ENCODE data around the gene TSPEAR.

TSPEAR gene

DNA sequence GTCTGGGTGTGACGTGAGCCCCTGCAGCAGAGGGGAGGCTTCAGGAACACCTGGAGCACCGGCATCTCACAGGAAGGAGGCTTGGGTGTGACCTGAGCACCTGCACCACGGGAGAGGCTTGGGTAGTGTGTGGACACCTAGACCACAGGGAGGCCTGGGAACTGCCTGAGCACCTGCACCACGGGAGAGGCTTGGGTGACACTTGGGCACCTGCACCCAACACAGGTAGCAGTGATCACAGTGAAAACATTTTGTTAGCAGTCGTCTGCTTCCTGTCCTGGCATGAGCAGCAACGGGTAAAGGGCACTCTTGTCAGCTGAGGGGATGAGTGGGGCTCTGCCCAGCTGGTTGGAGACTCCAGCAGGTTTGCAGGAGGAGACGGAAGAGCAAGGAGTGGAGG is 233.7 kb downstream of the TSPEAR start:
- no peak overlapping the region for H3K4me3 ChIP-seq (replicated peaks; ENCODE audit: low read depth, low read length)
- TF ChIP-seq, protein P1, sequence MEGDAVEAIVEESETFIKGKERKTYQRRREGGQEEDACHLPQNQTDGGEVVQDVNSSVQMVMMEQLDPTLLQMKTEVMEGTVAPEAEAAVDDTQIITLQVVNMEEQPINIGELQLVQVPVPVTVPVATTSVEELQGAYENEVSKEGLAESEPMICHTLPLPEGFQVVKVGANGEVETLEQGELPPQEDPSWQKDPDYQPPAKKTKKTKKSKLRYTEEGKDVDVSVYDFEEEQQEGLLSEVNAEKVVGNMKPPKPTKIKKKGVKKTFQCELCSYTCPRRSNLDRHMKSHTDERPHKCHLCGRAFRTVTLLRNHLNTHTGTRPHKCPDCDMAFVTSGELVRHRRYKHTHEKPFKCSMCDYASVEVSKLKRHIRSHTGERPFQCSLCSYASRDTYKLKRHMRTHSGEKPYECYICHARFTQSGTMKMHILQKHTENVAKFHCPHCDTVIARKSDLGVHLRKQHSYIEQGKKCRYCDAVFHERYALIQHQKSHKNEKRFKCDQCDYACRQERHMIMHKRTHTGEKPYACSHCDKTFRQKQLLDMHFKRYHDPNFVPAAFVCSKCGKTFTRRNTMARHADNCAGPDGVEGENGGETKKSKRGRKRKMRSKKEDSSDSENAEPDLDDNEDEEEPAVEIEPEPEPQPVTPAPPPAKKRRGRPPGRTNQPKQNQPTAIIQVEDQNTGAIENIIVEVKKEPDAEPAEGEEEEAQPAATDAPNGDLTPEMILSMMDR (IDR thresholded peaks at IDR 0.05; ENCODE audit: low read length, missing control alignments), result no peak
- DNase-seq (ENCODE audit: low read depth), result no peak

- TF ChIP-seq, protein P1 (IDR thresholded peaks at IDR 0.05; ENCODE audit: low read length, missing control alignments), result no peak
- H3K4me3 ChIP-seq (replicated peaks; ENCODE audit: low read depth, low read length), result no peak overlapping the region
- no peak for DNase-seq (ENCODE audit: low read depth)
Measured at GRCh38 chr21:44477131-44477530, 234.2 kb downstream of the TSPEAR start.

DNA sequence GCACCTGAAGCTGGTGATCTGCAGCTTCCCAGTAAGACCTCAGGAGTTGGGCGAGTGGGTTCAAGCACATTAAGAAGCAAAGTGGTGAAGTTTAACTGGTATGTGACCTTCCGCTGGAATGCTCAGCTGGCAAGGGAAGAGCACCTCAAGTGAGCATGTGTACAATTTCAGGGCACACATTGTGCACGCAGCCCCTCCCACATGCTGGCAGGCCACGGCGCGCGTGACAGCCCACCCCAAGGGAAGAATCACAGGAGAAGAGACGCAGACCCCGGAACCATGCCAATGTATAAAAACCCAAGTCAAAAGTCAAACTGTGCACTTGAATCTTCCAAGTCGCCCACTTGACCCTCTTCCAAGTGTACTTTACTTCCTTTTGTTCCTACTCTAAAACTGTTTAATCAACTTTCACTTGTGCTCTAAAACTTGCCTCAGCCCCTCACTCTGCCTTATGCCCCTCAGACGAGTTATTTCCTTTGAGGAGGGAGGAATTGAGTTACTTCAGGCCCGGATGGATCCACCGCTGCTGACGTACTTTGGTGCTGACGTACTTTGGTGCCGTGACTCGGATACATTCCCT is 236.0 kb downstream of the TSPEAR start:
- no peak overlapping the region for H3K4me3 ChIP-seq (replicated peaks; ENCODE audit: low read depth, low read length)
- DNase-seq (ENCODE audit: low read depth), result no peak
- TF ChIP-seq, protein P1 (IDR thresholded peaks at IDR 0.05; ENCODE audit: low read length, missing control alignments), result no peak

- H3K4me3 ChIP-seq (replicated peaks; ENCODE audit: low read depth, low read length), result no peak overlapping the region
- DNase-seq (ENCODE audit: low read depth), result no peak
- TF ChIP-seq, protein P1 (IDR thresholded peaks at IDR 0.05; ENCODE audit: low read length, missing control alignments), result no peak
Measured at GRCh38 chr21:44473915-44474555, 237.3 kb downstream of the TSPEAR start.

- H3K4me3 ChIP-seq (replicated peaks; ENCODE audit: low read depth, low read length), result no peak overlapping the region
- TF ChIP-seq, protein P1 (IDR thresholded peaks at IDR 0.05; ENCODE audit: low read length, missing control alignments), result no peak
- DNase-seq (ENCODE audit: low read depth), result no peak
Measured at GRCh38 chr21:44471996-44472395, 239.4 kb downstream of the TSPEAR start.

DNA sequence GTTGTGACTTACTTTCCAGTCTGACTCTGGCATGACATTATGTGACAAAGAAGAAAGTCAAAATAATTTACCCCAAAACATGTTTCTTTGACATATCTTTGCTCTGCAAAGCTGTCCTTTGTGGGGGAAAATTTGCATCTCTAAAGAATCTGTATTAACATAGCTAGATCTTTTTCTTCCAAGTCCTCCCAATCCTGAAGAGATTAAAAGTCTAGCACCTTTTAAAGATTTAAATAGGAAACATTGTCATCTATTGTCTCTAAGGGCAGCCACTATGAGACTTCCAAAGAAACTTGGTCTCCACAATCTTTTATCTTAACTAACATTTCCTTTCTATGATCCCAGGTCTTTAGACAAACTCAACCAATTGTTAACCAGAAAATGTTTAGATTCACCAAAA is 240.0 kb downstream of the TSPEAR start:
- H3K4me3 ChIP-seq (replicated peaks; ENCODE audit: low read depth, low read length), result no peak overlapping the region
- TF ChIP-seq, protein P1 (IDR thresholded peaks at IDR 0.05; ENCODE audit: low read length, missing control alignments), result no peak
- no peak for DNase-seq (ENCODE audit: low read depth)

DNA sequence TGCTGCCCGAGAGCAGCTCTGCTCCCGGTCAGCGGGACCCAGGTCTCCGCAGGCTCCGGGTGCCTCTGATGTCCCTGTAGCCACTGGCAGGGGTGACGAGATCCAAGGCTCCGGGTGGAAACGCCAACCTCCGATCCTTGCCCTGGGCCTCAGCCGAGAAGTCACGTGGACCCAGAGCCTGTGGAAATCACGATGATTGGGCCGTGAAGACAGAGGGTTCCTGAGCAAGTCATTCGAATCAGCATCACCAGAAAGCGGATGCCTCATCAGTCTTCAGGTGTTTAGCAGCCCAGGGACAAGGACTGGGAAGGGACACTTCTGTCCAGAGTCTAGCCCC is 243.5 kb downstream of the TSPEAR start:
- DNase-seq (ENCODE audit: low read depth), result no peak
- TF ChIP-seq, protein P1 (IDR thresholded peaks at IDR 0.05; ENCODE audit: low read length, missing control alignments), result no peak
- no peak overlapping the region for H3K4me3 ChIP-seq (replicated peaks; ENCODE audit: low read depth, low read length)

Data from fibroblast of pulmonary artery (primary cell).